ENCODE measurements around the gene PRR22.

GRCh38 chr19:5799247-5800241 is 15.0 kb upstream of the PRR22 start:
- no peak for TF ChIP-seq CTCF (IDR thresholded peaks at IDR 0.05; ENCODE audit: low read depth, low read length)
- TF ChIP-seq EZH2phosphoT487 (IDR thresholded peaks at IDR 0.05; ENCODE audit: low read depth): no peak

All from OCI-LY3 (cell line).